Embryonic facial prominence (tissue), 1 donor: ENCODE data around the gene RSU1.
"Not testable (repeated sequence)": the region's sequence is repeated elsewhere in the genome, so short reads cannot be mapped to it uniquely, and the experiment has no call there.

Experiments
- DNase-seq: peaks from one replicate; pipeline ENCODE4 v3.0.0-alpha.2; 2016; ENCODE audit errors: extremely low spot score

RSU1 gene

DNA sequence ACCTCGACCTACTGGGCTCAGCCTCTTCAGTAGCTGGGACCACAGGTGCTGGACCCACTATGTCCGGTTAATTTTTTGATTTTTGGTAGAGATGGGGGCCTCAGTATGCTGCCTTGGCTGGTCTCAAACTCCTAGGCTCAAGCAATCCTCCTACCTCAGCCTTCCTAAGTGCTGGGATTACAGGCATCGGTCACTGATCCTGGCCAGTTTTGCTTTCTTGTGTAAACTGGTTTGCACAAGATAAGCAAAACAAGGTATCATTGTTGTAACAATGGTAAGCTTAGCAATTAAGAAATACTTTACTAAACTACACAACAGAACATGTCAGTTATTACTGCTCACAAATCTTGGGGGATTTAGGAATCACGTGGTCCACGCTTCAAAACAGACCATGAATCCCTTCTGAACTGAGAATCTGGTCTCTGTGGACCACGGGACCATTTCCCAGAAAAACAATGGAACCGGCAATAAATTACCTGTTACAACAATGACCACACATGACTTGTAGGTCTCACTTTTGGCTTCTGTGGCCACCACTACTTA lies 36.8 kb downstream of the RSU1 start:
- DNase-seq: no peak

DNA sequence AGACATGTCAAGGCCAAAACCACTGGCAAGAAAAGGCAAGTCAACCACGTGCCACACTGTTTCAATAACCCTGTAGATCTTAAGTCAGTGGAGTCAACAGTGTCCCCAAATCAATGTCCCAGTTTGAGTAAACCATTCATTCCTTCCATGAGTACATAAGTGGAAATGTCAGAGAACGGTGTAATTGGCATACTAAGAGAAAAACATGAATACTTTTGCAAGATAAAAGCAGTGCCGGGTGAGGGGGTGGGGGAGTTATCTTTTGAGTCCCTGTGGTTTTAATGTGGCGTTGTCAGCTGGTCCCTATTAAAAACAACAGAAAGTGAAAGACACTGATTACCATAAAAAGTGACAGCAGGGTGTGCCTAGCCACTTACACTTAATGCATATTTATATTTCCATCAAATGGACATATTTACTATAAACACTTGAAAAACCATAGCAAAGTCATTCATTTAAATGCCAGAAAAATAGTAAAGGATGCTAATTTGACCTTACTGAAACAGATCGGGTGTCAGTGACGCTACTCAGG lies 37.8 kb downstream of the RSU1 start:
- no peak for DNase-seq

DNA sequence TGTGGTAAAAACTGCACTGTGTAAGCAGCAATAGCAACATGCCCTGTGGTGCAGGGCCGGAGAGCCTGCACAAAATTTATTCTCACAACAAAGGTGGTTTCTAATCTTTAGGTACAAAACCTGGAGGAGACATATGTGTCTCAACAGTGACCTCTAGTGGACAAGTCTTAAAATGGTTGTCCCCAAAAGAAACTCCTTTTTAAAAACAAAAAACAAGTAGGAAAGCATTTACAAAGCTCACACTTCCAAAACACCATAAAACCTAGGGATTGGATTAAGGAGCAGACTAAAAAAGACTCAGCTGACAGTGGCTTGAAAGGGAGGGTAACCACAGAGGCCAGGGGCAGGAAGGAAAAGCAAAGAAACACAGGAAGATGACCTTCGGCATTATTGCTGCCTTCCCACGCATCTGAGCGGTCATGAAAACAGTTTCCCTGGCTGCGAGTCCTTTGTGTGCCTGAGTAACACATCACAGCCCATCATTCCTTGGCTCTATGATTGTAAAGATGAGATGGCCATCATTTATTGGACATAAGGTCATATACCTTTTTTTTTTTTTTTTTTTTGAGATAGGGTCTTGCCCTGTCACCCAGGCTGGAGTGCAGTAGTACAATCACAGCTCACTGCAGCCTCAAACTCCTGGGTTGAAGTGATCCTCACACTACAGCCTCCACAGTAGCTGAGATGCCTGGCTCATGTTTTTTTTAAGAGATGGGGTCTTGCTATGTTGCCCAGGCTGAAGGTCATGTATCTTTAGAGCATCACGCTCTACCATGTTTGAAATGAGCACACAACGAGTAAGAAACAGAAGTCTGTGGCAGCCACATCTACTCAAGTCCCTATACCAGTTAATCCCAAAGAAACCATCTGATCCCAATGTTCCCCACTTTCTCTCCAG lies 39.5 kb downstream of the RSU1 start:
- peak; percentile 13 for DNase-seq

DNA sequence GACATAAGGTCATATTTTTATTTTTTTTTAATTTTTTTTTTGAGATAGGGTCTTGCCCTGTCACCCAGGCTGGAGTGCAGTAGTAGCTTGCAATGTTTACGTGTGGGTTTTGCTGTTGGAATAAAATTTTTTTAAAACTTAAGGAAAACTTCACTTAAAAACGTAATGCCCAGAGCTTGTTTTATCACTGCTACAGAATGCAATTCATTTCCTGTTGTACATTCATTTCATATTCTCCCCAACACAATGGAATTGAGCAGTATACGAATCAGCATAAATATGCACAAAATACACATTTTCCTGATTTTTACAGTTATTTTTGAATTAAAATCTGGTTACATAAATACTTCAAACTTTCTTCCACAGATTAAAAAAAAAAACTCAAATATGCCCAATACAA lies 40.3 kb downstream of the RSU1 start:
- DNase-seq: no peak

DNA sequence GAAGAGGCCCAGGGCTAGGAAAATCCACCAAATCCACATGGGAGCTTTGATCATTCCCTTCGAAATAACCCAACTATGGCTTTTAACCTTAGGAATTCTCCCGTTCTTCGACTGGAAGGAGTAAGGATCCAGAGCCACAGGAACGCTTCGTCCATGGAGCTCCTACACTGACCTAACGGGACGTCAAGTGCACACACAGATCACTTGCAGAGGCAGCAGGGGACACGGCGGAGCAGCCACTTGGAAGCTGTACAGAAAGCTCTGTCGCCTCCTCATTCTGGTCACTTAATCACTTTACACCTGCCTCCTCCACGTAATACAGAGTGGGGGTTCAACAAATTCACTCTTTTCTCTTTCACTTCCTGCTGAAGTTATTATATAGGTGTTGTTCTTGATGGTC lies 43.9 kb downstream of the RSU1 start:
- no peak for DNase-seq

DNA sequence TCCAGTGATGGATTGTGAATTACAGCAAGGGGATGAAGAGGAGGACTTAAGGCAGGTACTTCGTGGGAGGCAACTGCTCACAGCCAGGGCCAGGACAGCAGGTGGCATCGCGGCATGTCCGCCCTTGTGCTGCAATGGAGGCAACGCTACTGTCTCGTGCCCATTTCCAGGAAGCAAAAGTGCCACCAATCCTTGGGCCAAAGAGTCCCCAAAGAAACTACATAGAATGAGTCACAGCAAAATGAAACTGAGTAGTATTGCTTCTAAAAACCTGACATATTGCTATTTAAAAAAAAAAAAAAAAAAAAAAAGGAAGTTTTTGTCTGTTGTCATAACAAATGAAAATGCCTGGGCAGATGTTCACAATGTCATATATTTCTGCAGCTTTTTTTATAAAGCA lies 46.6 kb downstream of the RSU1 start:
- DNase-seq: no peak

DNA sequence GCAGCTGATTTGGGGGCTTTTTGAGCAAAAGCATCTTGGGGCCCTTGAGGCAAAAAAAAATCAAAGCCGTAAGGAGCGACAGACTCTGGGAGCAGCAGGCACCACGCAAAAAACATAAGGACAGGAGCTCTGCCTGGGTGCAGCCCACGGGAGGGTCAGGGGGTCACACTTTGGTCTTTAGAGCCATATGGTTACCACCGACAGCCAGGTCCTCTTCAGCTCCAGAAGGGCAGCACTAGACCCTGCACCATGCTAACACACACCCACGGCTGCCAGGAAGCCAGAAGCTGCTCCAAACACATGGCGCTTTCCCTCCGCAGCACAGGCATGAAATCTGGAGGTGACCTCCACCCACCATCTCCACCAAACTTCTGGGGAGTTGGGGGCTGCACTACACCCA lies 47.1 kb downstream of the RSU1 start:
- DNase-seq: no peak

DNA sequence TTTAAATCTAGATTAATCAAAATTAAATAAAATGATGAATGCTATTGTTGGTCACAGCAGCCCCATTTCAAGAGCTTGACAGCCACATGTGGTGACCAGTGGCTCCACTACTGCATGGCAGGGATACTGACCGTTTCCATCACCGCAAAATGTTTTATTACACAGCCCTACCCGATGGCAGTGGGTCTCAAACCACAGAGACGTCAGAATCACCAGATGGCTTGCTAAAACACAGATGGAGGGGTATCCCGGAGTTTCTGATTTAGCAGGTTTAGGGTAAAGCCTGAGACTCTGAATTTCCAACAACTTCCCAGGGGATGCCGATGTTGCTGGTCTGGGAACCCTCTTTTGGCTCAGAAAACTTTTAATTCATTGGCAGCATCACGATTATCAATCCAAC lies 47.9 kb downstream of the RSU1 start:
- no peak for DNase-seq

DNA sequence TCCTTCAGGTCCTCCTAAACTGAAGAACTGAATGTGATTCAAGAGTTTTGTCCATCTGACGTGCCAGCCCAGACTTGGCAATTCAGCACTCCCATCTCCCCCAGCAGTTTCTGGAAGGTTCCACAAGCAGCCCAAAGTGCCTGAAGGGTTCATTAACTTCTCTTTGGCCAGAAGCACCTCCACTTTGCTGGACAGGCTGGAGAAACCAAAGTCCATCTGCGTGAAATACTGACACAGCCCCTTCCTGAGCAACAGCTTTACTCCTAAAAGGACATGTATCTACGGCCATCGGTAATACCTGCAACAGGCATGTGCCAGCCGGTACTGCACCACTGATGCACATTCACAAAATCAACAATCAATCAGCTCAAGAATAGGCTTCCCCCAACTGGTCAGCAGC lies 48.5 kb downstream of the RSU1 start:
- no peak for DNase-seq

DNA sequence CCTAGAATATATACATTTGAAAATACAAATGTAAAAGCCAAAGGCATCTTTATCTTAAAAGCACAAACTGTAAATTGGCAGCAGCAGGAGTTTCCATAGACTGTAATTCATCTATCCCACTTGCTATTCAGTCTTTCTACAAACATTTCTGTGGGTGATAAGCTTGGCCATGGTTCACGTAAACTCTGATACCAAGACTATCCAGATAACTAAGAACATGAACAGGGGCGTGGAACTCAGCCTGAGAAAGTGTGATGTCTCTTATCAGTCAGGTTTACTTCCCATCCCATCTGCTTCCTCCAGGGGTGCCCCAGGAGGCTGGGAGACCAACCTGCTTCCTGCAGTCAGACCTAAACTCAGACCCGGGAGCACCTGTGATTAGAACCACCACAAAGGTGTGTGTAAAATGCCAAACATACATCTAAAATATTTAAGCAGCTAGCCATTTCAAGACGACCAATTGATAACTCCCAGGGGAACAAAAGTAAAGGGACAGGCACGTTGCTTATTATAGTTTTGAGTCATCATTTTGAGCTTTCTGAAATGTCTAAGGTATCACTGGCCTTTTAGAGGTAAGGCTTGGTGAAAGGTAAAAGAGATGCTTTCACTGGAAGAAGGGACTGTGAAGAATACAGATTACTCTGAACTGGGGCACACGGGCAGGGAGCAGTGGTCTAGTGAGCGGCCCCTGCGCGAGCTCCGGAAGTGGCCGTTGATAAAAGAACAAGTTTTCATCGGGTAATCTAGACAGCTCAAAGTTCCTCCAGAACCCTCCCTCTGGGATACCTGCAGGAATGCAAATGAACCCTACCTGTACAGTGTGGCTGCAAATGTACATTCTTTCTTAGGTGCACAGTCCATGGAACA lies 51.5 kb downstream of the RSU1 start:
- no peak for DNase-seq

DNA sequence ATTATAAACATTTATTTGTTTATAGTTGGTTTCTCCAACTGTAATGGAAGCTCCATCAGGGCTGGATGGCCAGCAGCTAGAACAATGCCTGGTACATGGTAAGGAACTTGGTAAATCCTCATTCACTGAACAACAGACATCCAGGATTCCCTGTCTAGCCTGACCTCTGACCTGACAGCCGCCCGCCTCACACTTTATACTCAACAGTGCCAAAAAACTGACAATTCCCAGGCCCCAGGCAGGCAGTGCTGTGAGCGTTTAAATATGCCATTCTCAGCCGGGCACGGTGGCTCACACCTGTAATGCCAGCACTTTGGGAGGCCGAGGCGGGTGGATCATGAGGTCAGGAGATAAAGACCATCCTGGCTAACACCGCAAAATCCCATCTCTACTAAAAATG lies 55.9 kb downstream of the RSU1 start:
- DNase-seq: no peak

DNA sequence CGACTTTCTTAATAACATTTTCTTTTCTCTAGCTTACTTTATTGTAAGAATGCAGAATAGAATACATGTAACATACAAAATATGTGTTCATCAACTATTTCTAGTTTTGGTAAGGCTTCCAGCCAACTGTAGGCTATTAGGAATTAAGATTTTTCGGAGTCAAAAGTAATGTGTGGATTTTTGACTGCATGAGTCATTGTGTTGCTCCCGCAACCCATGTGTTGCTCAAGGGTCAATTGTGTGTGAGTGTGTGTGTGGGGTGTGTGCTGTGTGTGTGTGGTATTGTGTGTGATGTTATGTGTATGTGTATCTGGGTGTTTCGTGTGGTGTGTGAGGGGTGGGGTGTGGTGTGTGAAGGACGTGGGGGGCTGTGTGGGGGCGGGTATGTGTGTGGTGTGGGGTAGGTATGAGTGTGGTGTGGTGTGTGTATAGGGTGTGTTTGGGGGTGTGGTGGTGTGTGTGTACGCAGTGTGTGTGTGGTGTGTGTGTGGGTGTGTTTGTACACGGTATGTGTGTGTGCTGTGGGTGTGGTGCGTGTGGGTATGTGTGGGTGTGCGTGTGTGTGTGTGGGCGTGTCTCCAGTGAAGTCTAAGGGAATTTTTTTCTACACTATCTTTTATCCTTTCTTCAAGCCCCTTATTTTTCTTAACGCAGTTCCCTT lies 60.5 kb downstream of the RSU1 start:
- DNase-seq: no peak

DNA sequence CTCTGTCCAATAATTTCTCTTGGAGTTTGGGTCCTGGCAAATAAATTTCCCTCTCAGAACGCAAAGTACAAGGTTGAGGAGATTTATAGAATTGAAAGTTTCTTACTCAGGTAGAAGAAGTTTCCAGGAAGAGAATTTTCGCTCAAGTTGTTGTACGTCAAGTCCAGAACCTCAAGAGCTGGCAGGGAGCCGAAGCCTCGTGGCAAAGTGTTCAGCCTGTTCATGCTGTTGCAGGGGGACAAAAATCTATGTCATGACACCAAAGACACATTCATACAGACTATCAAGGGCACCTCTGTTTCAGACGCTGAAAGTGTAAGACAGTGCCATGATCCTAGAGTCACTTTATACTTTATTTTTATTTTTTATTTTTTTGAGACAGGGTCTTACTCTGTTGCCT lies 62.5 kb downstream of the RSU1 start:
- no peak for DNase-seq

DNA sequence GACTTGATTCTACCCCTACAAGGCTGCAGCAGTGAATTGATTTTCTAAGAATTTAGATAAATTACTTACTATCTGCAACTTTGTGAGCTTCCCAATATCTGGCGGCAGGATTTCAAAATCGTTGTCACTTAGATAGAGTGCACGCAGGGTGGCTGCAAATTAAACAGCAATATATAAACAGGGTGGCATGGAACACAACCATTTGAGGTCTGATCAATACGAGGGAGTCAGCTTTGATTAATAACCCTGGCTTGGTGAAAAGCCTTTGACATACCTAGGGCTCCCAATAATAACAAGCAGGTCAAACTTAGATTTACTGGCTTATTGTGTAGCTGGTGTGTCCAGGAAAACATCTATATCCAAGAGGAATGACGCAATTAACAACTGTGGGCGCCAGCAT lies 64.4 kb downstream of the RSU1 start:
- not testable (repeated sequence) for DNase-seq

DNA sequence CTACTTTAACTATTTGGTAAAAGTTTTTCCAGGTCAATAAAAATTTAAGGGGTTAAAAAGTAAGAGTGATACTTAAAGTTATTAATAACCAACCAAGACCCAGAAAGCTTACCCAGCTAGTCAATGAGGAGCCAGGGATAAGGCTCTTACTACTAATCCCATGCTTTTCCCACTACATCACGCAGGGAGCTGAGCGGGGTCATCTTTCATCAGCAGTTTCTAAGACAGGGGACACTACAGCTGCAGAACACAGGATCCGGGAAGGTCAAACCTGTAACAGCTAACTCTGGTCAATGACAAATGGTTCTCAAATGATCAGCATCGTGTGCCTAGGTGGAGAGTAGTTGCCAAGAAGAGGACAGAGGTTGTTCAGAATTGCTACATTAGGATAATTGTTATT lies 65.1 kb downstream of the RSU1 start:
- DNase-seq: no peak

DNA sequence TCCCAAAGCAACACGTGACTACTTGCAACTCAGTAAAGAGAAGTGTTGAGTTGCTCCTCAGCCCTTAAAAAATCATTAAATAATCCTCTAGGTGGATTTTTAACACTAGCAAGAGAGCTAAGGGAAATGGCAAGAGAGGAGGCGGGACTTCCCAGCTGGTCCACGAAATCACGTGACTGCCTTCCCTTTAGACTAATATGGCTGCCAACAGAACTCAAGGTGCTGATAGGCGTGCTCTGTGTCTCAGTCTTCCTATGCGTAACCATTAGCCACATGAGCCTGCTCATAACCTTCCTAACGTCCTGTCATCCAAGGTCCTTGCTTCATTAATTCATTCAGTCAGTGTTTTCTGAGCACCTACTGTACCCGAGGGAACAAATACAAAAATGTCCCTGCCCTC lies 66.0 kb downstream of the RSU1 start:
- no peak for DNase-seq

DNA sequence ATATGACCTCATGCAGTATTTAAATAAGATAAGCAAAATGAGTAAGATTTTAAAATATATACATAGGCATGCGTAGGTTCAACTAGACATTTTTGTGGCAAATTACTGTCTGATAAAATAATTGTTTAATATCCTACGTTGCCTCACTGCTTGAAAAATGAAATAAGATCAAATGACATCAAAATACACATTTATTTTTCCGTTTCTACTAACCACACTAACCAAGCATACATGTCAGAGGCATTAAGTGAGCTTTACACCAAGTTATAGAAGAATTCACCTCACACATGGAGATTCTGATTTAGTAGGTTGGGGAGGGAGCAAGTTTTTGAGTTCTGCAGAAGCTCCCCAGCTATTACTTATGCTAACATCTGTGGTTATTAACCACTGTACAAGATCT lies 66.8 kb downstream of the RSU1 start:
- DNase-seq: no peak

DNA sequence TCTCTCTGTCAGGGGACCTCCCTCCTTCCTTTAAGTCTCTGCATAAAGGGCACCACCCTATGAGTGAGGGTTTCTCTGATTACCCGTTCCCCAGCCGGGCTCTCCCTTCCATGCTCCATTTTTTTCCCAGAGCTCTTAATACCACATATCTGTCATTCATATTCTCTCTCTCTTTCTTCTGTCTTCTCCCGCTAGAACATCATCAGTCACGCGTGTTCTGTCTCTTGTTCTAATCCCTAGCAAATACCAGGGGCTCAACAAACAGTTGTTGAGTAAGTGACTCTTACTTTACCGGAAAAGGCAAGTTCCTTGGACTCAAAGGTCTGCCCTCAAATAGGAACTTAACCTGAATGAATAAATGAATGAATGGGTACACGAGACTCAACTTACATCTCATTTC lies 68.5 kb downstream of the RSU1 start:
- DNase-seq: no peak

DNA sequence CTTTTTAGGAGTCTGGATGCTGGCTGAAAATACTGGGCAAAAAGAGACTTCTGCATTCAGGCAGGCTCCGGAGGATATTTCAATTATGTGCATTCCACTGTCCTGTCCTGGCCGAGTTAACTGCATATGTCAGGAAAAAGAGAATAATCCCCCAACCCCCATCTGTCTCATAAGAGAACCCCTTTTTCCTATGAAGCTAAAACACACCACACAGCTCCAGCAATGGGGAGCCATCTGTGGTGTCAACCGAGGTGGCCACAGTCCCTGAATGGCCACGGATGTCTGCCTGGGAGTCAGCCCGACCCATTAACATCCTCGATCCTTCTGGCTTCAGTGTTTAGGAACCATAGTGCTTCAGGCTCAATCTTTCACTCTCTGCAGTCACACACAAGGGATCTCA lies 70.4 kb downstream of the RSU1 start:
- no peak for DNase-seq

DNA sequence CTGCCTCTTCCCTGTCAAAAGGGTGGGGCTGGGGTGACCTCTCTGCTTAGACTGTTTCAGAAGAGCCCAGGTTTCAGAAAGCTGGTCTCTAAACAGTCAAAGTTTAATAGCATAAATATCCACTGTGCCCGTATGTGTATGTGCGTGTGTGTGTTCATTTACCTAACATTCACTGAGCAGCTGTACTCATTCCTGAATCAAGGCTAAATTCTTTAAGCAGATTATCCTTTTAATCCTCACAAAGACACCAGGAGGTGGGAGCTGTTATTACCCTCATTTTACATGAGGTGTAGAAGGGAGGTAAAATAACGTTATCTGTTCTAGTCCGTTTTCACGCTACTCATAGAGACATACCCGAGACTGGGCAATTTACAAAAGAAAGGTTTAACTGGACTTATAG lies 72.2 kb downstream of the RSU1 start:
- no peak for DNase-seq

DNA sequence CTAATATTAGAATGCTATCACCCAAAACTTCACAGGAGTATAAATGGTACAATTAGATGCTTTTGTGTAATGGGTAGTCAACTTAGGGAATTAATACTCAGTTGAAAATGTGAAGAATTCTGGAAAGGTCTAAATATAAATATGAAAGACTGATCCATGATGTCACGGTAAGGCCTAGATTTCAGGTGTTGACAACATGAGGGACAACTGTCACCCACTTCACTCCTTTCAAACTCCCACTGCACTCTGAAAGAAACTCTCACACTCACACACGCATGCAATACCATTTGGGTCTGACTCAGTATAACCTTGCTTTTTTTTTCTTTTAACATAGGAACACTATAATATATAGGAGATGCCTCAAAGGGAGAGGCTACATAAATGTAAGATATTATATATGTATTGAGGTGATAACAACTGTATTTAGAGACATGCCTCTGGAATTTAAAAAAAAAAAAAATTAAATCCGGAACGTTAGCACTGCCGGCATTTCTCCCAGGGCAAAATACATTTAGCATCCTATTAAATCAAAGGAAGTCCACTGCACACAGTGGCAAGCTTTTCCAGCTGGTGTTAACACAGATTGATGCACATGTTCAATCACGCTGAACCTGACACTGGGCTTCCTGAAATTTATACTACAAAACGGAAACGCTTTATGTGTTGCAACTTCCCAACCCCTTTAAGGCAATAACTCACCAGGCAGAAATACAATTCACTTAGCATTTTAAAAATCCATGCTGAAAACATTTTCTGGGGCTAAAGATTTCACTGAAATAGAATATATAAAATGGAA lies 74.9 kb downstream of the RSU1 start:
- no peak for DNase-seq
